GM21576 (cell line): ENCODE results near the gene CORO2B.

Experiments
- ATAC-seq: cut with Tn5 transposase; IDR thresholded peaks from one replicate; pipeline ENCODE4 v1.9.1; 2021; ENCODE audit warnings: mild to moderate bottlenecking, moderate library complexity; ENCODE audit not compliant: unreplicated experiment

Gene CORO2B

DNA sequence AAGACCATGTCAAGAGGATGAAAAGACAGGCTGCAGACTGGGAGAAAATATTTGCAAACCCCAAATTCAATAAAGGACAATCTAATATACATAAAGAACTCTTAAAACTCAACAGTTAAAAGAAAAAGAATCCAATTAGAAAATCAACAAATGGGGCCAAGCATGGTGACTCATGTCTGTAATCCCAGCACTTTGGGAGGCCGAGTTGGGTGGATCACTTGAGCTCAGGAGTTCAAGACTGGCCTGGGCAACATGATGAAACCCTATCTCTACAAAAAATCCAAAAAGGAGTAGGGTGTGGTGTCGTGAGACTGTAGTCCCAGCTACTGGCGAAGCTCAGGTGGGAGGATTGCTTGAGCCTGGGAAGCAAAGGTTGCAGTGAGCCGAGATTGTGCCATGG is 184.3 kb downstream of the CORO2B start:
- no peak for ATAC-seq

DNA sequence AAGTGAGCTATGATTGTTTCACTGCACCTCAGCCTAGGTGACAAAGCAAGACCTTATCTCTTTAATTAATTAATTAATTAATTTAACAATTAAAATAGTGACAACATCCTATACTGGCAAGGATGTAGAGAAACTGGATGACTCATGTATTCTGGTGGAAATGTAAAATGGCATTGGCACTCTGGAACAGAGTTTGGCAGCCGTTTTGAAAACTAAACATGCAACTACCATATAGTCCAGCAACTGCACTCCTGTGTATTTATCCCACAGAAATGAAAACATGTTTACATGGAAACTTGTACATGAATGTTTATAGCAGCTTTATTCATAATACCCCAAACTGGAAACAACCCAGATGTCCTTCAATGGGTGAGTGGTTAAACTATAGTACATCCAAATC is 185.3 kb downstream of the CORO2B start:
- ATAC-seq: no peak

DNA sequence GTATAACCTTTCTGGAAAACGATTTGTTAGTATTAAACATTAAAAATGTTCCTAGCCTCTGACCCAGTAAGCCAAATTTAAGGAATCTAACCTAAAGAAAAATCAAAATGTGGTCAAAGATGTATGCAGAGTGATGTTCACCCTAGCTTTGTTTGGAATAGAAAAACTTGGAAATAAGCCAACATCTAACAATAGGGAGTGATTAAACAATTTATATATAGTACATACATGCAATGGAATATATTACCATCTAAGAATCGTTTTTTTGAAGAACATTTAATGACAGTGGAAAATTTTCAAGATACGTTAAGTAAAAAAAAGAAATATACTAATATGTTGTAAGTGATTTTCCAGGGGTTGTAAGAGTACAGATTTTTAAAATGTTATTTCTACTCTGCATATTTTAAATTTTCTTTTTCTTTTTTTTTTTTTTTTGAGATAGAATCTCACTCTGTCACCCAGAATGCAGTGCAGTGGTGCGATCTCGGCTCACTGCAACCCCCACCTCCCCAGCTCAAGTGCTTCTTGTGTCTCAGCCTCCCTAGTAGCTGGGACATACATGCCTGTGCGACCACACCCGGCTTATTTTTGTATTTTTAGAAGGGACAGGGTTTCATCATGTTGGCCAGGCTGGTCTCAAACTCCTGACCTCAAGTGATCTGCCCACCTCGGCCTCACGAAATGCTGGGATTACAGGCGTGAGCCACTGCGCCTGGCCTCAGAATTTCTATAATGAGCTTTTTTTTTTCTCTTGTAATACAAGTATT is 187.0 kb downstream of the CORO2B start:
- ATAC-seq: no peak

DNA sequence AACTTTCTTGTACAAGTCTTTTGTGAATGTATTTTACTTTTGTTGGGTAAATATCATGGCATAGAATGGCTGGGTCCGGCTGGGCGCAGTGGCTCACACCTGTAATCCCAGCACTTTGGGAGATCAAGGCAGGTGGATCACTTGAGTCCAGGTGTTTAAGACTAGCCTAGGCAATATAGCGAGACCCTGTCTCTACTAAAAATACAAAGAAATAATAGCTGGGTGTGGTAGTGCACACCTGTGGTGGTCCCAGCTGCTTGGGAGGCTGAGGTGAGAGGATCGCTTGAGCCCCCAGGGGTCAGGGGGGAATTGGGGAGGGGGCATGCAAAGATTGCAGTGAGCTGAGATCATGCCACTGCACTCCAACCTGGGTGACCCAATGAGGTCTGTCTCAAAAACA is 189.0 kb downstream of the CORO2B start:
- ATAC-seq: no peak

DNA sequence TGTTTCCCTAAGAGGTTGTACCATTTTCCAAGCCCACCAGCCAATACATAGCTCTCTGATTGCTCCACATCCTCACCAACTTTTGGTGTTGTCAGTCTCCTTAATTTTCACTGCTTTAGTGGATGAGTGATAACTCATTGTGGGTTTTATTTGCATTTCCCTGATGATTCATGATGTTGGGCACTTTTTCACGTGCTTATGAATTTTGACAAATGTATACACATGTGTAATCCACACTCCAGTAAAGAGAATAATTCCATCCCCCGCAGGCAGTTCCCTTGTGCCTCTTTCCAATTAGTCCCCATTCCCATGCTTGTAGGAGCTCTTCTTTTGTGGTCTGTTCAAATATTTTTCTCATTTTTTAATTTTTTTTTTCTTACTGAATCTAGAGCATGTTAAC is 189.5 kb downstream of the CORO2B start:
- no peak for ATAC-seq

DNA sequence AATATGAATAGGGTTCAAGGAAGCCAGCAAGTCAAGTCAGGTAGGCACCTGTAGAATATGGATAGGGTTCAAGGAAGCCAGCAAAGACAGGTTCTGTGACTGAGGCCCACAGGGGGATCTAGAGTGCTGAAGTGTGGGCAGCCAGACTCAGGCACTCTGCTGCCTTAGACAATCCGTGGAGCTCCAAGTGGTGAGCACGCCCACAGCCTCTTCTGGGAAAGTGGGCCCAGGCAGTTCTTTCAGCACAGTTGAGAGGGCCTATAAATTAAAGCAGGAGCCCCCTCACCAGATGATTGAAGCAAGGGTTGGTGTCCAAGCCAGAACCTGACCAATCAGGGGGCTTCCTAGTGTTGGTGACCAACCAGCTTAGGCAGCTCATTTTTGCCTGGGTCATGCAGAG is 190.9 kb downstream of the CORO2B start:
- ATAC-seq: no peak

DNA sequence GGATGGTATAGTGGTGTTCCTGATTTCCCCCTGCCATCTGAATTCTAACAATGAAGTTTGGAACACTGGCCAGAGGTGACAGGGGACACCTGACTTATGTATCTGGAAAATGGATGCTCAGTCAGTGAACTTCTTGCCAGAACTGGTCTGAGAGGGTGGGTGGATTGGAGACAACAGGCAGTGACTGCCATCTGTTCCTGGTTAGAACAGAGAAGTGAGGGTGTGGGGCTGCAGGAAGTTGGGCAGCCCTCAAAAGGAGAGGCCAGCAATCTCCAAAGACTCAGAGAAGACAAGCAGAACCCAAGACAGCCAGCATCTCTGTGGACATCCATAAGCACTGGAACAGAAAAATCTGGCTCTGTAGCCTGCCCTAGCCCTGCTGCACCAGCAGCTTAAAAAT is 191.4 kb downstream of the CORO2B start:
- ATAC-seq: no peak

DNA sequence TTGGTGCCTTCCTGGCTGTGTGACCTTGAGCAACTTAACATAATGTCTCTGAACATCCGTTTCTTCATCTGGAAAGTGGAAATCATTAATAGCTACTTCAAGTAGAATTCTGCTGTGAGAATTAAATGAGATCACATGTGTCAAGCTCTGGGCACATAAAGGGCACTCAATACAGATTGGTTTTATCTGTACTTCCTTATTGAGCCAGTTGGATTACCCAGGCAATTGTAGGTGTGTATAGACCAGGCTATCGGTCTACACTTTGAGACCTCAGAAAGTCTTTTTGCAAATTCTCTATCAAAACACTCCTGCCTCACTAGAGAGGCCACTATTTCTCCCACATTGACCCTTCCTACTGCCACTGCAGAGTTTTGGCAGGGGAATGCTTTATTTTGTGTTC is 194.2 kb downstream of the CORO2B start:
- no peak for ATAC-seq

DNA sequence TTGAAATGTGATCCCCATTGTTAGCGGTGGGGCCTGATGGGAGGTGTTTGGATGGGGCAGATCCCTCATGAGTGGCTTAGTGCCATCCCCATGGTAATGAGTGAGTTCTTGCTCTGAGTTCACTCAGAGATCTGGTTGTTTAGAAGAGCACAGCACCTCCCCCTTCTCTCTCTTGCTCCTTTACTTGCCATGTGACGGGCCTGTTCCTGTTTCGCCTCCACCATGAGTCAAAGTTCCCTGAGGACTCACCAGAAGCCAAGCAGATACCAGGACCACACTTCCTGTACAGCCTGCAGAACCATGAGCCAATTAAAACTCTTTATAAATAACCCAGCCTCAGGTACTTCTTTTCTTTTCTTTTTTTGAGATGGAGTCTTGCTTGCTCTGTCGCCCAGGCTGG is 195.3 kb downstream of the CORO2B start:
- ATAC-seq: no peak

DNA sequence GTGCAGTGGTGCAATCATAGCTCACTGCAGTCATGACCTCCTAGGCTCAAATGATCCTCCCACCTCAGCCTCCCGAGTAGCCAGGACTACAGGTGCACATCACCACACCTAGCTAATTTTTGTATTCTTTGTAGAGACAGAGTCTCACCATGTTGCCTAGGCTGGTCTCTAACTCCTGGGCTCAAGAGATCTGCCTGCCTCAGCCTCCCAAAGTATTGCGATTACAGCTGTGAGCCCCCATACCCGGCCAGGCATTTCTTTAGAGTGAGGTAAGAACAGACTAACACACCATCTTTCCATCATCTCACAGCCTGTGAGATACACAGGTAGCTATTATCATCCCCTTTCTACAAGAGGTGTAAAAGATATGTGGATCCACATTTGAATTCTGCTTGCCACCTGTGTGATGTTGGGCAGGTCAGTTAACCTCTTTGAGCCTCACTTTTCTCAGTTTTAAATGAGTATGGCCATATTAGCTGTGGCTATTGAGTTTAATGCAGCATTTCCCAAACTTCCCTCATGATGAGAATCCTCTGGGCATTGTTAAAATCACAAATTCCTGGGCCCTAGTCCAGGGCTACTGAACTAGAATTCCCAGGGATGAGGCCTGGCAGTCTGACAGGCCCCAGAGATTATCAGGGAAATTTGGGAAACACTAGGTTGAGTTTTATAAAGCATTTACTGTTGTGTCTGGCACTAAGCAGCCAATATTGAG is 195.9 kb downstream of the CORO2B start:
- ATAC-seq: no peak

DNA sequence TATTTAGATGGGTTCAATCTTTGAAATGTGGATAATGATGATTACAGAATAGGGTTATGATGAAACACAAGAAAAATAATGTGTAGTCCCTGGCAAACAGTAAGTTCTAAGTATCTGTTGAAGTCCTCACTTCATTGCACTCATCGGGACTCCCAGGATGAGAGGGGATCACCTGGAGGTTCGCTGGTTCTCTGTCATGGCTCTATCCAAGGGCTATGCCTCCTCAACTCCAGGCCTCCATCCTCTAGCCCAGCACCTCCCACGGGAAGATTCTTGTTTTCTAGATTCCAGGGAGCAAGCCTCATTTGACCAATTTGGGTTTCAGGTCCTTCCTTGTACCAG is 196.4 kb downstream of the CORO2B start:
- ATAC-seq: no peak

DNA sequence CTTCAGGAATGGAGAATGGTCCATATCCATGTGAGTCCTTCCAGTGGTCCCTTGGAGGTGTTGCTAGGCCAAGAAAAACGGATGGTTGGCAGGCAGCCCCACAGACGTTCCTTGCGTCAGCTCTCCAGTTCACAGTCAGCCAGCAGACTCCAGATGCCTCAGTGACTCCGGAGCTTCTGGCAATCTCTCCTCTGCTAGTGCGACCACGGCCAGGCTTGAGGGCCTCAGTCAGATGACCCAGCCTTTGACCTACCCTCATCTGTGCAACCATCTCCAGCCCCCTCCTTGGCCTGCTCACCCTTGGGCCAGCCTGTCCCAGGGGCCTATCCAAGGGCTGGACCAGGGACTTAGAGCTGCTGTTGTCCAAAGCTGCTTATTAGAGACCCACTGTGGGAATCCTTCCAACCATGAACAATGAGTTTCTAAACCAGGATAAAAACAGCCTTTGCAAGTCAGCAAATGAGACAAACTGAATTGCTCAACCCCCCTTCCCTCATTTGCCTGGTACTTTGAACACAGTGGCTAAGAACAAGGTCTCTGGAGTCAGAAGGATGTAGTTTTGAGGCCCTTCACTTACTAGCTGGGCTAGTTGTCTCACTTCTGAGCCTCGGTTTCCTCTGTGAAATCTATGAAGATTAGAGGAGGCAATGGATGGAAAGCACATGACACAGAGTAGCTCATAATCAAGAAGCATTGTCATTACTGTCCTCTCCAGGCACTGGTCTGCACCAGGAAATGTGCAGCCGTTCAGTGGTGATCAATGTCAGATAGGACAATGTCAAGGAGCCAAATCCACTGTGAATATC is 197.1 kb downstream of the CORO2B start:
- no peak for ATAC-seq

DNA sequence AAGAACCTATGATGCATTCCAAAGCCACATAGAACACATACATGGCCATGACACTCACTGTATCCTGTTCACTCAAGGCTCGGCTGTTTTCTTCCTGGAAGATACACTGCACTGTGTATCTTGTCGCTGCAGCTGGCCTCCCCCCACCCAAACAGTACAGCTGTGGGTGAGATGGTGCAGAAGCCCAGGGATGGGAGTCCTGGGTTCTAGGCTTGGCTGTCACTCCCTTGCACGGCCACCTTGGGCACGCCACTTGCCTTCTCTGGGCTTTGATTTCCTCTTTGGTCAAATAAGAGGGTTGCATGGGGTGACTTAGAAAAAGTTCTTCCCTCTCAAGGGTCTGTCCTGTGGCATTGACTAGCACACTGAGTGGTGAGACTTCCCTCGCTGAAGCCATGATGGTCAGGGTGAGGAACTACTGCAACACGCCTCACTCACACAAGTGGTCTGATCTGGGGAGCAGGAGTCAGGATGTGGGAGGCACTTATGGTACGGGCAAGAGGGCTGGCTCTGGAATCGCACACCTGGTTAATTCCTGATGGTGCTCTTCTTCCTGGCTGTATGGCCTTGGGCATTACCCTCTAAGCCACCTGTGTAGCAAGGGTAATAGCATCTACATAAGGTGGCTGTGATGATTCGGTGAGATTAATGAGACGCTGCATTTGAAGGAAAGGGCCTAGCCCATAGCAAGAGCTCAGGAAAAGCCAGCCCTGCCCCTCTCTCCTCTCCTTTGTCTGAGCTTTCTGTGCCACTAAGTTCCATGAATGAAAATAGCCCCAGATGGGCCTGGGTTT is 197.9 kb downstream of the CORO2B start:
- no peak for ATAC-seq
